Middle frontal gyrus (tissue), 1 donor: ENCODE data around the gene LYPD6B.

Experiments used
- DNase-seq: peaks from one replicate; pipeline ENCODE4 v3.0.0-alpha.2; 2015; ENCODE audit warnings: low spot score; ENCODE audit errors: extremely low spot score

LYPD6B gene

DNA sequence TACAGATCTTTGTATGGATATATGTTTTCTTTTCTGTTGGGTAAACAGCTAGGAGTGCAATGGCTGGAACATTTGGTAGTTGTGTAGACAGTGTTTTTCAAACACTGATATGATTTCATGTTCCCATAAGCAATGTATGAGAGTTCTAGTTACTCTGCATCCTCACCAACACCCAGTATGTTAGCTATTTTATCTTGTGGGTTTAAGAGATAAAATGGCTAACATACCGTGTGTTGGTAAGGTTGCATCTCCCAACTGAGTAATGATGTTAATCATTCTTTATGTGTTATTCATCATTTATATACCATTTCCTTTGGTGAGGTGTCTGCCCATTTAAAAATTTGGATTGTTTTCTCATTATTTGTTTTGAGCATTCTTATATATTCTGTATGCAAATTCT lies 65.7 kb downstream of the LYPD6B start:
- no peak for DNase-seq

DNA sequence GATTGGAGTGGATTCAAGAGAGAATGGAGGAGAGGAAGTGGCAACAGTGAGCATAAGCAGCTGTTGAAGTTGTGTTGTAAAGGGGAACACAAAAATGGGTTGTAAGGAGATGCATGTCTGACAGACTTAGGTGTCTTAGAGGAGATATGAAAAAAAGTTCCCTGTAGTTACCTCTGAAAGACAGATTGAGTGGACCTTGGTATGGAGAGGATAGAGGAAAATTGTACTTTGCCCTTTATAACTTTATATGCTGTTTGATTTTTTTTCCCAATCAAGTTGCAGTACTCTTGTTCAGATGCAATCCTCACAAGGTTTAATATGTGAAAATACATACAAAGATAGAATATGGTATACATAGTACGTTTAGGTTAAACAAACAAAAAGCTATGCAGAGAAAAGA lies 73.6 kb downstream of the LYPD6B start:
- no peak for DNase-seq

DNA sequence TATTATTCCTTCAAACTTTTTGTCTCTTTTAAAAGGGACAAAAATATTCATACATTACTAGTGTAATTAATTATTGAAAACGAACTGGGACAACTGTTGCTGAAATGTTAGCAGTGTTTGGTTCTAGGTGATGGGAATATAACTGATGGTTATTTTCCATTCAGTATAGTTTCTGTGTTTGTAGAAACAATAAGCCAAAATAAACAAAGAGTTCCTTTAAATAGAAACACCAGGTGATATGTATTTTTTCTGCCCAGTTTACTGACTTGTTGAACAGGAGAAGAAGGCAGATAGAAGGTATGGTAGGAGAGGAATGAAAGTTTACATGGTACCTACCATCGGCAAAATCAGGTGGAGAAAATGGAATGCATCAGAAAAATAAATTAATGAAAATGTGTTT lies 74.2 kb downstream of the LYPD6B start:
- DNase-seq, result no peak

DNA sequence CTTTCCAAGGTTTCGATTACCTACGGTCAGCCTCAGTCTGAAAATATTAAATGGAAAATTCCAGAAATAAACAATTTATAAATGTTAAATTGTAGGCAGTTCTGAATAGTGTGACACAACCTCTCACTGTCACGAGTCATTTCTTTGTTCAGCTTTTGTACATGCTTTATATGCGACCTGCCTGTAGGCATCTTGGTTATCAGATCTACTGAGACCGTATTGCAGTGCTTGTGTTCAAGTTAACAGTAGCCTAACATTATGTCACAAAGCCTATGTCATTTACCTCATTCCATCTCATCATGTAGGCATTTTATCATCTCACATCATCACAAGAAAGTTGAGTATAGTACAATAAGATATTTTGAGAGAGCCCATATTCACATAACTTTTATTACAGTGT lies 77.3 kb downstream of the LYPD6B start:
- DNase-seq, result no peak

DNA sequence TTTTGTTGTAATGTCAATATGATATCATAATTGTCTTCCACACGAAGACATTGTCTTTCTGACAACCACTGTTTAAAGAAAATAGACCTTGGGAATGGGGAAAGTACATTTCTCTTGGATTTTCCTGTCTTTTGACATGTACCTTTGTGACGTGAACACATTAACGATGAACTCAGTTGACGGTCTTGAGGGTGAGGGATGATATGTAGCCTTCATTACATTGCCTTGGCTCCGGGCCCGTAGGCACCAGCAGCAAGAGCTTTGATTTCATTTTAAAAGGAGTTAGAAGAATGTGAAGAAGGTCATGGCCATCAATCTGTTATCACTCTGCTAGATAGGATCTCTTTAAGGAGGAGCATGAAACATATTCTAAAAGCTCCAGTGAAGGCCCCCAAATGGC lies 80.9 kb downstream of the LYPD6B start:
- DNase-seq, result no peak

DNA sequence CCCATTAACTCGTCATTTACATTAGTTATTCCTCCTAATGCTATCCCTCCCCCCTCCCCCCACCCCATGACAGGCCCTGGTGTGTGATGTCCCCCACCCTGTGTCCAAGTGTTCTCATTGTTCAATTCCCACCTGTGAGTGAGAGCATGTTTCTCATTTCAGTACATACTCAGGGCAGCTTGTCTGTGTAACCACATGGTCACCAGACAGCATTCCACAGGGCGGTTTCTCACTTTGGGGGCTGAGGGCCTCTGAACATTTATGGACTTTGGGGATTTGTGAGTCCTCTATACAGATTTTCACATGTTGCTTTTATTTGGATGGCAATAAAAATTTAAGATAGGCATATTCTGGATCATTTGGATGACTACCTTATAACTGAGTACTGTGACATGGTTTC lies 84.0 kb downstream of the LYPD6B start:
- DNase-seq, result no peak

DNA sequence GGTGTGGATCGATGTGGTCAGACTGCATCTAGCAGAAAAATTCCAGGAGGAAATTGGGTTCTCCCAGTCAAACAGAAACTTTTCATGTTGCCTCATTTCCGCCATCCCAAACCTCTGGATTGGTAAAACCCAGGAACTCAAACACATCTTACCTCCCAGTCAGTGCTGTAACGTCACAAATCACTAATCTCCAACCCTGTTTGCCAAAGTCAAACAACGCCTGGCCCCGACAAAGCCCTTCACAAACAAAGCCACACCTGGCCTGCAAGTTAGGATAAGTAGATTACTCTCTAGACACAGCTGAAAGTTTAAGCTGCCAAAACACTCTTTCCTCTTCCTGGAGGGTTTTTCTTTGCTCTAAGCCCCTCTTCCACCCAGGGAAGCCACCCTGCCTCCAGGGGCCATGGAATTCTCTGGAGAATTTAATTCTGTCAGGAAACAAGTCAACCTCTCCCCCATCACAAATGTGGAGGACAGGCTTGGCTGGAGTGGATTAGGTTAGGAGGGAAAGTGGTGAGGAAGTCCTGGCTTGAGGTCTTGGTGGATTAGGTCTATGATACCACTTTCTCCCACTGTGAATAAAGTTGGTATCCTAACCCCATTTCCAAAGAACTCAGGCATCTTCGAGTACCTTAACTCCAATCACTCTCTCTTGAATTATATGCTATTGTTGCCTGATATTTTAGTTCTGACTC lies 86.7 kb downstream of the LYPD6B start:
- DNase-seq, result no peak

DNA sequence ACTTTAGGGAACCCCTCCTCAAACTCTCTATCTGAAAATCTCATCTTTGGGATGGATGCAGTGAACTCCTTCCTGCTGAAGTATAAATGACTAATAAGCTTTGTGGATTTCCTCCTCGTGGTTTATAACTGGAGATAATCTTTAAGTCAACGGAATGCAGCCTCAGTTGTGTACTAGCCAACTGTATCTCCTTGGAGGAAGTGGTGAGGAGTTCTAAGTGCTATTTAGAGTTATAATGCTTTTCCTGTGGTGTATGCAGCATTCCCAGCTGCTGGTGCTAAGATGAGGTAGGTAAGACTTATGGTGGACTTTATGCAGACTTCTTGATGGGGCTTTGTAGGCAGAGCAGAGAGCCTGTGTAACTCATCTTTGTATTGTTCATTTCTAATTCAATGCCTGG lies 90.9 kb downstream of the LYPD6B start:
- no peak for DNase-seq

DNA sequence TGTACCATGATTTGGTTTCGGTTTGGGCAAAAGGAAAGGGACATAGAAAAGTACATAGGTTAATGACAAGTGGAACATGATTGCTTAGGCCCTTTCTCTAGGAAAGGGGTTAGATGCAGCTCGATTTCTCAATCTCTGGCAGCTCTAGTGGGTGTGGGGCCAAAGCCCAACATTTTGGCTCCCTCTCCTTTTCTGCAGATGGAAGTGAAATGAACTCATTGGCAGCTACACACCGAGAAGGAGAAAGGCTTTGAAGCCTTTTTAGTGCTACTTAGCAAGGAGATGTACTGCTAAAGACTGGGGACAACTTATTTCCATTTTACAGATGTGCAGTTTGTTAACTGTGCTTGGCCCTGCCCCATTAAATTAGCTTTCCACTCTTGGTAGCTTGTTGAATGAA lies 93.8 kb downstream of the LYPD6B start:
- DNase-seq, result no peak

DNA sequence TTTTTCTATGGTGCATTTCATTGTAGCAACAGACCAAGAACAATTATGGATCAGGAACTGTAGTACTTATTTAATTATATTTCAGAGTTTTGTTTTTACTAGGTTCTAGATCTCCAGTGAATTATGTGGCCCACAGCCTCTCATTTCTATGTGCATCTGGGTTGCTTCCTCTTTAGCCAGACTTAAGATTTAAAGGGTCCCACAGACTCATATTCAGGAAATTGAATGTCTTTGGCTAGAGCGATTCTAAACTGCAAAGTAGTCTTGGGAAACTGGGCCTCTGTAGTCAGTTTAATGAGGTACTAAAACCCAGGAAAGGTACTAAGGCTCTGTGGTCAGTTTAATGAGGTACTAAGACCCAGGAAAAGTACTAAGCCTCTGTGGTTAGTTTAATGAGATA lies 94.4 kb downstream of the LYPD6B start:
- DNase-seq, result no peak

DNA sequence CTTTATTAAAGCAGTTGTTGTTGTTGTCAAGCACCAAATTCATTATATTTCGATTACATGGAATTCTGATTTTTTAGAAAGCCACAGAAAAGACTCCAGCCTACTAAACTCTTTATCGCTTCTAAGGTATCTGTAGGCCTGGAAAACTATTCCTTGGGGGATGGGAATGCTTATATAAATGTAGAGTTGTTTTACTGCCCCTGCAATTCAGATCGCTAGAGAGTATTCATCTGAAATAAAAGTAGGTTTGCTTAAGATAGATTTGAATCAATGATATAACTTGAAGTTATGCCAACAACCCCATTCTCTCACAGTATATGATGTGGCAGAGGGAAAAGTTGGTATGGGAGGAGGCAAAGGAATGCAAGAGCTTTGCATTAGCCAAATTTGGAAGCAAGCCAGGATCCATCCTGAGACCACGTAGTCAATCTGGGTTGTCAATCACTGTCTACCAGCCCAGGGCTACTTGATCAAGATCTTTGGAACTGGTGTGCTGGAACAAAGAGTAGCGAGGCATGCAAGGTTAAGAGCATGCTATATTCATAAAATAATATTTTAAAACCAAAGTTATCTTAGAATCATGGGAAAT lies 95.9 kb downstream of the LYPD6B start:
- no peak for DNase-seq

DNA sequence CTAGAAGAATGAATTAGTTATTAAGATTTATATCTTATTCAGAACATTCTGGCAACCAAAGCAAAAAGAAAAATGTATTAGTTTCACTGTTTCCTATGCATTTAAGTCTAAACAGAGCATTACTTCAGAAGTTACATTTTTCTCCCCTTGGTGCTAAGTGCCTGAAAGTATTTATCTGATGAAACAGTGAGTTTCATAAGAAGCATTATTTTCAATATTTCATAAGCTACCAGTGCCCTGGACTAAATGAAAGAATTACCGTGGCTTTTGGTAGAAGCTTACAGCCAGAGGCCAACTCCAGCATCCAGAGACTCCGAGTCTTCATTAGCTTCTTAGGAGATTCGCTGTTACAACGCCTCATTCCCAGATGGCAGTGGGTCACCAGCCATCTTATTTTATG lies 97.6 kb downstream of the LYPD6B start:
- DNase-seq, result no peak

DNA sequence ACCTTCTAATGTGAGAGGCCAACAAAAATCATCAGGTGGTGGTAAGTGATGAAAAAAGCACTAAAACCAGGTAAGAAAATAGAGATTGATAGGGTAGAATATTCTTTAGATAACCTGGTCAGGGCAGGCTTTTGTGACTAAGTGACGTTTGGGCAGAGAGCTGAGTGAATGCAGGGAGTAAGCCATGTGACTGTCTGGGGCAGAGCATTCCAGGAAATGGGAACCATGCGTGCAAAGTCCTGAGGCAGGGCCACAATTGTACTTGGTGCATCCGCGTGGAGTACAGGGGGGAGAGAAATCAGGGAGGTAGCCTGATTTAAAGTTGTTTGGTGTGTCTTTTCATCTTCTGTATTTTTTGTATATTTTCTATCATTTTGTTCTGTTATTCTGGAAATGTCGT lies 102.5 kb downstream of the LYPD6B start:
- no peak for DNase-seq

DNA sequence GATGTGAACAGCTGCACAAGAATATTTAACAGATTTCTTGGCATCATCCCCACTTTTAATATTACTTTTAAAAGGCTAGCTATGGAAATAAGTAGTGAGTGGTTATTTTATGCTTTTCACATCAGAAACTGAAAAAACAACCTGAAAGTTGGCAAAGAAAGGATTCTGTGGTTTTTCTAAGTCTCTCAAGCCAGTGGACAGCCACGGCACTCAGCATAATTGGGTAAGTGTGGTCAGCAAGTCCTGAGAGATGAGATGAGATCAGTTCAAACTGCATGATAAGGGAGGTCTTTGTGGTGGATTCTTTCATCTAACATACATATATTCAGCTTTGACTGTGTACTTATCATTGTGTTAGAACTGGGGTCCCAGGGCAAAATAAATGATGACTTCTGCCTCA lies 105.2 kb downstream of the LYPD6B start:
- no peak for DNase-seq

DNA sequence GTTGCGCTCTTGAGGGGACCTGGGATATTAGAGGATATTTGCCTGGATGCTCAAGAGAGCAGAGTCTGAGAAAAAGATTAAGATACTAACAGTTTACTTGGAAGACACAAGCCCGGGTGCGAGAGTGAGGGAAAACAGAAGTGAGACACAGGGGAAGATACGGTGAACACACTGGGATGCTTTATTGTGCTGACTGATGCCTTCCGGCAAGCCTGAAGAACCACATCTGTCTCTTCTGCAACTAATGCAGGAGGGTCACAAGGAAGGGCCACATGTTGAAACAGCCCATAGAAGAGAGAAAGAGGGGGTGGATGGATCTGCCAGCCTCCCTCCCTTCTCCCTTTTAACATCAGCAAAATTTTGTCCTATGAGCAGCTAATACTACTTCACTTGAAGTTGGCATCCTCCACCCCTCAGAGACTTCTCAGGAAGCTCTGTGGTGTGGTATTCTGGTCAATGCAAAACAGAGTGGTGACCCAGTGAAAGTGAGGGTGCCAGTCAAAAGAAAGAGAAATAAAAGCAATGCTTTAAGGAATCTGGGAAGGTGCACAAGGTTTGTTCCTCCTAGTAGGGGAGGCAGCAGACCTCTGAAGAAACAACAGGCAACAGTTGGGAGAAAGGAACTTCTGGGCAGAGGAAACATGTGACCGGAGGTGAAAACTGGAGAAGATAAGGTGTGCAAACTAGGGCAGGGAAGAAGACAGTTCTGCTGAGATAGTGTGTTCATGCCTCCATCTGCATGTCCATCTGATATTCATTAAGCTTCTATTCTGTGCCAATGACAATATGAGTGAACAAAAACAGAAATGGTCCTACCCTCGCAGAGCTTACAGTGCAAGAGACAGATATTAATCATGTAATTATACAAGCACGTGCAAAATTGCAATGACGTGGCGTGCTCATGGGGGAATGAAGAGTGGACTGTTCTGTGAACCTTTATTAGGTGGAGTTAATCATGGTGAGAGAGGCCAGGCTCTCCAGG lies 107.1 kb downstream of the LYPD6B start:
- DNase-seq, result no peak

DNA sequence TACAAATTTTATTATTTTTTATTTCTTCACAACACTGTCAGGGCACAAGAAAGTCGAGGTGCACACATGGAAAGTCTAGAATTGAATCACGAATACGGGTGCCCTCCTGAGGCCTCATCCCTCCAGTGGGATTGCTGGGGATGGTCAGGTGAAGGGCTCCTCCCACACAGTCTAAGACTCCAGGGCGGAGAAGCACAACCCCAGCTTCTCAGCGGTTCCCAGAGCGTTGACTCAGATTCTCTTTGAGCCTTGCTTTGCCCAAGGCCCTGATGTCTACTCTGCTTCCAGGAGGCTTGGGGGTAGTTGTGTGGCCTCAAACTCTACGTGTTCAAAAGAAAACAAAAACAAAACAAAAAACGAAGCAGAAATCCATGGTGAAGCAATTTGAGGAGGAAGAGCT lies 108.4 kb downstream of the LYPD6B start:
- DNase-seq, result no peak

DNA sequence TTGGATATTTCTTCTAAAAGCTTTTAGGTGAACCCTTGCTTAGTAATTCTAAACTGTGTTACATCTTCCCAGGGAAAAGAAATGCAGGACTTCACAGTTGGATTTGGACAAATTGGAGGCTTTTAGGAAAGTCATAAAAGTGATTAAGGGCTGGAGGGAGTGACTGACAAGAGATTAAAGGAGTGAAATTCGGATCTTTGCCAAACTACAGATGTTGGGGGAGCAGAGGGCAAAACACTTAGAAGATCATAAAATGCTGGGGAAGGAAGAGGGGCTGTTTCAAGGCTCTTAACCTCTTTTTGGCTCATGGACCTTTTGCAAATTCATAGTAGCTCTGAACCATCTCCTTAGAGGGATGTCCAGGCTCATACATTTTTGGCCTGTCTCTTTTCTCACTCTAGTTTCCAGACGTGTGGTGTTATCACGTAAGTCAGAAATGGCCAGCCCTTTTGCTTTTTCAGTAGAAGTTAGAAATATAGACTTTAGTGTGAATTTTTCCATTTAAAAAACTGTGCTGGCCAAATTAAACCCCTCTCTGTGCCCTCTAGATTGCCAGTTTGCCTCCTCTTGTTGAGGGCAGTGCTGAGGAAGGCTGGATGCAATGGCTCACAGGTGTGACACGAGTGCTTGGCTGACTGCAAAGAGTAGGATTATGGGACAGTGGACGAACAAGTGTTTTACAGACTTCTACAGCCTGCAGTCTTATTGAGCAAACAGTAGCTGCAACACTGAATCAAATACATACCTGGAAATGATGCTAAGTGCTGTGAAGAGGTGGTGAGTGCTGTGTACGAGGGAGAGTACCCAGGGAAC lies 109.9 kb downstream of the LYPD6B start:
- no peak for DNase-seq

DNA sequence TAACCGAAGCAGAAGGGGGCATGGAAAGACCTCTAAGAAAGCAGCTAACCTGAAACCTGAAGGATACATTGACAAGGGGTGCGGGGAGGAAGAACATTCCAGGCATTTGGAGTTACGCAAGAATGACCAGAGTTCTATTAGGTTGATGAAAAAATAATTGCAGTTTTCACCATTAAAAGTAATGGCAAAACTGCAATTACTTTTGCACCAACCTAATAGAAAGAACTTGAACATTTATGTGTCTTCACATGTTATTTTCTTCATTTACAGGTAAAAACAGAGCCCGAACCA lies 110.5 kb downstream of the LYPD6B start:
- no peak for DNase-seq

DNA sequence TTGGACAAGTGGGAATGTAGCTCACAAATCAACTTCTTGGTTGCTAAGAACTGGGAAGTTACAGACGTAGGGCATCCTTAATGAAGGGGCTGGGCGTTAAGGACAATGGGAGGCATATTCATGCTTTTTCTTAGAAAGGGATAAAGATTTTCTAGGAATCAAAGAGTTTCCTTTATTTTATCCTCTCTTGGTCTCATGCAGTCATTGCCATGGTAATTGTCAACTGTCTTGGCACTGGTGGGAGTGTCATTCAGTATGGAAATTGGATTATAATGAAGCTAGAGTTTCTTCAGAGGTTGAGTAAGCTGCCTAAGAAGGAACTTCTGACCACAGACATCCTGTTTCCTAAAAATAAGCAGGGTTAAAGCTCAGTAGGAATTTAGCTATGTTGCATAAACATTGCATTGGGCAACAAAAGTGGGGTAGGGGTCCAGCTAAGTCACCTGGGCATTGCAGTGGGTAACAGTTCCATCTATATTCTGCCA lies 114.0 kb downstream of the LYPD6B start:
- no peak for DNase-seq

DNA sequence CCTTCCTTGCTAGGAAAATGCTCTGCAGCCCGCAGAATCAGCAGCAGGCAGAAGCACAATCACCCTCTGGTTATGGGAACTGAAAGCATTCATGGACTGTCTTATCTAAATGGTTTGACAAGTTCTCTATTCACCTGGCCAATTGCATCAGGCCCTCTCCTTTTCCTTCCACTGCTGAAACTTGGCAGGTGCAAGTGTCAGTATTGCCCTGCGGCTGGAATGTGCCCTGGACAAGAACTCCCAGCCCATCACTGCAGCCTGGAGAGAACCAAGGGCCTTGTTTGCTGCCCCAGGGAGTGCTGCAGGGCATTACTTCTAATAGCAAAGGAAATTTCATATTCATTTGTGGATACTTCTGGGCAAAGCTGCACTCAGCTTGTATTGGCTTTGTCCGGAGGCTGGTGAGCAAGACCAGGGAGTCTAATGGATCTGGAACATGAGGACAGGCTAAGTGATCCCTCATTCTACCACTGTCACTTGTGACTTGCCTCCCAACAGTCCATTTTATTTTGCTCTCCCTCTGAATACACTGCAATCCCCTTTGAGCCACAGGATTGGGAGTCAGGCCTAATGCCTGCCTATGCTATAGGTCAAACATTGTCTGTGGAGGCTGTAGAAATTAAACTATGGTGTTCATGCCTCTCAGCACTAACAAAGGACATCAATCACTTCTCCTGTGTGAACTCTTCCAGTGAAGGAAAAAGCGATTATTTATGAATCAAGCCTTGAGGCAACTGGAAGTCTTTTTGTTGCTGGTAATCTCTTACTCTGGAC lies 116.9 kb downstream of the LYPD6B start:
- no peak for DNase-seq

DNA sequence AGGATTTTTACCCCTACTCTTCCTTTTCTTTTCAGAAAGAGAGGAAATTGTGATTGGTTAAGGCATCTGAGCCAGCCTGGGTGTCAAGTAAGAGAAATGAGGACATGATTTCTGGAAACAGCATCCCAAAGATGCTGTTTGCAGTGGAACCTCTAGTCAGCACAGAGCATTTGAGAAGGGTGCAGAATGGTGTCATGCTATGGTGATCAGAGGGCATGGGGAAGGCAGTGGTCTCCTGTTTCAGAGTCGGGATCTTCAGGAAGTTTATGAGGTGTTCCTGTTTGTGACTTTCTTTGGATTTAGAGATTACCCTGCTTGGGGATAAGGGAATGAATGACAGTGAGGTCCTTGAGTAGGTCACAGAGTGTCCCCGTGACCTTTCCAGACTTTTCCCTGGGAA lies 117.5 kb downstream of the LYPD6B start:
- DNase-seq, result no peak
